Caco-2 (cell line): ENCODE results near the gene DTNB. TPM values are rescaled to one million over a fixed set of nuclear protein-coding genes. Genes with fewer than 3 reads are reported as not detected.
A peak's percentile ranks its signal among the peaks of the same experiment; 100 is the strongest.
"Not testable (repeated sequence)": the region's sequence is repeated elsewhere in the genome, so short reads cannot be mapped to it uniquely, and the experiment has no call there.

Experiments used
- BruUV-seq: library from RNA; stranded (reverse); fragments of 400-500 nt; replicated peaks from 2 replicates; lab custom pipeline; 2021; lab: Mats Ljungman, UMichigan
- CTCF ChIA-PET: fragments of 300-600 bp; sonication (Branson Sonifier 250); formaldehyde crosslinking; loops from one replicate; lab custom pipeline; 2022; ENCODE audit warnings: antibody characterized with exemption; lab: Charles Lee
- POLR2A ChIA-PET: fragments of 300-600 bp; sonication (Branson Sonifier 250); formaldehyde crosslinking; loops from one replicate; lab custom pipeline; 2022; ENCODE audit warnings: antibody characterized with exemption; lab: Charles Lee
- DNase-seq, 2 experiments: peaks; one replicate each; pipeline versions ENCODE4 v3.0.0 to v3.0.0-alpha.2; 2020 to 2022
- H3K27me3 ChIP-seq: replicated peaks from 2 replicates; pipeline ENCODE4 v1.6.0; 2011; ENCODE audit warnings: low read length; ENCODE audit not compliant: control insufficient read depth, insufficient read depth
- H3K36me3 ChIP-seq: 2 replicates; pipeline ENCODE4 v1.5.1; 2011; ENCODE audit warnings: low read length; ENCODE audit not compliant: control insufficient read depth, insufficient read depth
- H3K4me1 ChIP-seq: fragments of 250-450 bp; sonication (Bioruptor Pico); 2 replicates; pipeline ENCODE4 v1.5.1; 2020; ENCODE audit warnings: mild to moderate bottlenecking
- H3K4me3 ChIP-seq: 2 replicates; pipeline ENCODE4 v1.5.1; 2011; ENCODE audit warnings: low read depth, mild to moderate bottlenecking, control low read depth, low read length
- H3K9me3 ChIP-seq: fragments of 250-450 bp; sonication (Bioruptor Pico); 2 replicates; pipeline ENCODE4 v1.5.1; 2020; ENCODE audit warnings: mild to moderate bottlenecking, moderate library complexity
- H3K27ac Mint-ChIP-seq: one replicate; pipeline ENCODE4 v1.8.0; 2022; ENCODE audit warnings: mixed read lengths; ENCODE audit not compliant: unreplicated experiment
- H3K27me3 Mint-ChIP-seq: one replicate; pipeline ENCODE4 v1.8.0; 2022; ENCODE audit warnings: mixed read lengths; ENCODE audit not compliant: insufficient read depth, unreplicated experiment
- H3K36me3 Mint-ChIP-seq: one replicate; pipeline ENCODE4 v1.8.0; 2022; ENCODE audit warnings: mild to moderate bottlenecking, mixed read lengths; ENCODE audit not compliant: insufficient read depth, unreplicated experiment
- H3K4me1 Mint-ChIP-seq: one replicate; pipeline ENCODE4 v1.8.0; 2022; ENCODE audit warnings: low read depth, mixed read lengths; ENCODE audit not compliant: unreplicated experiment
- H3K4me3 Mint-ChIP-seq: one replicate; pipeline ENCODE4 v1.8.0; 2022; ENCODE audit warnings: mild to moderate bottlenecking, moderate library complexity, mixed read lengths; ENCODE audit not compliant: unreplicated experiment
- H3K9me3 Mint-ChIP-seq: one replicate; pipeline ENCODE4 v1.8.0; 2022; ENCODE audit warnings: mixed read lengths; ENCODE audit not compliant: unreplicated experiment
- CTCF ChIP-seq, 2 experiments: fragments of 200-600 bp in 1 of 2; IDR thresholded peaks; 1 replicate in 1 of 2; 2 replicates in 1 of 2; pipeline versions ENCODE4 v1.5.1 to v1.8.0; 2011 to 2022; ENCODE audit warnings: antibody characterized with exemption in 1 of 2, control low read depth in 1 of 2, inconsistent platforms in 1 of 2, low read depth in 1 of 2, low read length in 1 of 2, mild to moderate bottlenecking in 1 of 2, moderate library complexity in 1 of 2; ENCODE audit not compliant: insufficient read depth in 1 of 2, severe bottlenecking in 1 of 2, unreplicated experiment in 1 of 2
- intact Hi-C: fragments of 100-400 bp; cut with micrococcal nuclease; formaldehyde crosslinking; loops from one replicate; pipeline ENCODE4 v1.10.0; 2022; ENCODE audit not compliant: unreplicated experiment
- total RNA-seq: library from RNA; stranded (reverse); gene quantifications from 2 replicates; pipeline ENCODE4 v1.2.3, GENCODE V29; 2022

Gene DTNB
- total RNA-seq, 1 experiment from 2014 or later, result 50.4 TPM

- TF ChIP-seq CTCF (IDR thresholded peaks at IDR 0.05; ENCODE audit: insufficient read depth in 1 of 2, low read depth in 1 of 2, low read length in 1 of 2, severe bottlenecking in 1 of 2, unreplicated experiment in 1 of 2), result no peak
- no peaks in the 10 kb centered on the region for H3K9me3 Mint-ChIP-seq
- BruUV-seq, result TSS peak; percentile 25
- H3K27ac Mint-ChIP-seq, result no peak overlapping the region
- H3K4me3 Mint-ChIP-seq, result peak overlapping the region; percentile 75
- H3K36me3 ChIP-seq, result no peaks in the 10 kb centered on the region
- no peaks in the 10 kb centered on the region for H3K9me3 ChIP-seq
- POLR2A ChIA-PET, result interaction anchor here (0.6 kb wide), 1 partner anchor 51 kb away, joined by 4 read pairs; no protein-coding TSS in a partner anchor
- DNase-seq, result no peak
- peaks cover 9% of the 10 kb centered on the region for H3K4me1 Mint-ChIP-seq
- no peaks in the 10 kb centered on the region for H3K27me3 Mint-ChIP-seq
- peaks cover 3% of the 10 kb centered on the region for H3K36me3 Mint-ChIP-seq
- intact Hi-C loops, result loop anchor here (2.0 kb wide), 1 partner anchor 29 kb away; no protein-coding TSS in a partner anchor
- H3K27me3 ChIP-seq, result no peaks in the 10 kb centered on the region
- H3K4me3 ChIP-seq, result 0 out of 2 replicates have a peak overlapping the region, but pooled peaks have one; percentile 13
- CTCF ChIA-PET, result interaction anchor here (1.0 to 1.5 kb wide), 2 partner anchors 28 to 65 kb away, joined by 3 to 8 read pairs; no protein-coding TSS in a partner anchor
- H3K4me1 ChIP-seq, result 0 out of 2 replicates have a peak, but pooled peaks cover 4% of the 10 kb centered on the region
These were observed 1.8 kb downstream of the DTNB start for GRCh38 chr2:25671622-25672021.

- H3K27me3 ChIP-seq, result no peaks in the 10 kb centered on the region
- no TSS peak for BruUV-seq
- ChIA-PET POLR2A (no interaction called here), CTCF (no interaction called here)
- no peak for DNase-seq
- Mint-ChIP-seq H3K27ac (no peak overlapping the region), H3K36me3 (no peaks in the 10 kb centered on the region), H3K27me3 (no peaks in the 10 kb centered on the region), H3K4me3 (no peak overlapping the region), H3K9me3 (no peaks in the 10 kb centered on the region), H3K4me1 (peaks cover 21% of the 10 kb centered on the region)
- no peak for TF ChIP-seq CTCF (IDR thresholded peaks at IDR 0.05; ENCODE audit: insufficient read depth in 1 of 2, low read depth in 1 of 2, low read length in 1 of 2, severe bottlenecking in 1 of 2, unreplicated experiment in 1 of 2)
- no peaks in the 10 kb centered on the region for H3K36me3 ChIP-seq
- no peak overlapping the region for H3K4me3 ChIP-seq
- intact Hi-C loops, result loop anchor here (10.0 kb wide), 1 partner anchor 295 kb away; no protein-coding TSS in a partner anchor
- H3K4me1 ChIP-seq, result peaks cover 11% of the 10 kb centered on the region; the same call in 1 of the 2 replicates
- no peaks in the 10 kb centered on the region for H3K9me3 ChIP-seq
These were observed 3.9 kb downstream of the DTNB start for GRCh38 chr2:25669520-25669919.

- H3K9me3 Mint-ChIP-seq, result no peaks in the 10 kb centered on the region
- ChIA-PET POLR2A (no interaction called here), CTCF (interaction anchor here (0.6 to 4.3 kb wide), 3 partner anchors 34 to 96 kb away, joined by 3 to 136 read pairs (median 4); no protein-coding TSS in a partner anchor)
- no peak for TF ChIP-seq CTCF (IDR thresholded peaks at IDR 0.05; ENCODE audit: insufficient read depth in 1 of 2, low read depth in 1 of 2, low read length in 1 of 2, severe bottlenecking in 1 of 2, unreplicated experiment in 1 of 2)
- no peak for DNase-seq
- intact Hi-C loops, result loop anchor here (10.0 kb wide), 1 partner anchor 291 kb away; no protein-coding TSS in a partner anchor
- Histone ChIP-seq H3K36me3 (no peaks in the 10 kb centered on the region), H3K9me3 (no peaks in the 10 kb centered on the region), H3K27me3 (no peaks in the 10 kb centered on the region), H3K4me1 (peaks cover 12% of the 10 kb centered on the region; the same call in 1 of the 2 replicates), H3K4me3 (no peak overlapping the region)
- H3K27ac Mint-ChIP-seq, result no peak overlapping the region
- no peak overlapping the region for H3K4me3 Mint-ChIP-seq
- BruUV-seq, result no TSS peak
- no peaks in the 10 kb centered on the region for H3K36me3 Mint-ChIP-seq
- peaks cover 32% of the 10 kb centered on the region for H3K4me1 Mint-ChIP-seq
- no peaks in the 10 kb centered on the region for H3K27me3 Mint-ChIP-seq
These were observed 7.2 kb downstream of the DTNB start for GRCh38 chr2:25666218-25666617.

GRCh38 chr2:25665429-25665828 is 7.9 kb downstream of the DTNB start:
- CTCF ChIA-PET, result interaction anchor here (0.6 to 4.3 kb wide), 16 partner anchors 8 to 396 kb away, joined by 3 to 136 read pairs (median 5); partner anchors contain the start of gene DTNB
- DNase-seq, H3K27me3 ChIP-seq, H3K9me3 Mint-ChIP-seq, H3K36me3 ChIP-seq, H3K36me3 Mint-ChIP-seq, H3K4me3 ChIP-seq, BruUV-seq, H3K27me3 Mint-ChIP-seq, H3K4me3 Mint-ChIP-seq, H3K9me3 ChIP-seq: not testable (repeated sequence)
- Mint-ChIP-seq H3K27ac (peak overlapping the region; percentile 21), H3K4me1 (peaks cover 36% of the 10 kb centered on the region)
- H3K4me1 ChIP-seq, result peaks cover 12% of the 10 kb centered on the region; the same call in 1 of the 2 replicates
- intact Hi-C loops, result loop anchor here (10.0 kb wide), 1 partner anchor 291 kb away; no protein-coding TSS in a partner anchor
- POLR2A ChIA-PET, result interaction anchor here (1.2 kb wide), 1 partner anchor 58 kb away, joined by 4 read pairs; no protein-coding TSS in a partner anchor
